CD4-positive, alpha-beta T cell treated with Interleukin-21 for 1 hour (primary cell): ENCODE data around the gene RRM2.

Source experiments
- DNase-seq: peaks from one replicate; pipeline ENCODE4 v3.0.0-alpha.2; 2020

RRM2 gene

GRCh38 chr2:10122500-10123280, at the start of gene RRM2:
TSS of gene RRM2 (plus strand) at chr2:10122739. CDS start at chr2:10122799, 60 bp downstream.
- DNase-seq: peak; percentile 92

- DNase-seq: no peak
These were observed 48.8 kb upstream of the RRM2 start for GRCh38 chr2:10073706-10074105.

- no peak for DNase-seq
These were observed 47.4 kb upstream of the RRM2 start for GRCh38 chr2:10075101-10075500.

GRCh38 chr2:10075571-10076209, 46.8 kb upstream of the RRM2 start:
- DNase-seq: no peak

GRCh38 chr2:10076511-10076910, 46.0 kb upstream of the RRM2 start:
- DNase-seq: no peak

GRCh38 chr2:10076988-10077527, 45.5 kb upstream of the RRM2 start:
- DNase-seq: no peak

GRCh38 chr2:10078001-10078400, 44.5 kb upstream of the RRM2 start:
- no peak for DNase-seq

- DNase-seq: no peak
These were observed 43.8 kb upstream of the RRM2 start for GRCh38 chr2:10078704-10079265.

- DNase-seq: no peak
These were observed 43.2 kb upstream of the RRM2 start for GRCh38 chr2:10079266-10079869.

GRCh38 chr2:10079870-10080535, 42.5 kb upstream of the RRM2 start, which contains the start of gene CYS1:
TSS of gene CYS1 (minus strand) at chr2:10080411. CDS start at chr2:10080223, 188 bp downstream.
- DNase-seq: no peak

- peak; percentile 47 for DNase-seq
These were observed 41.8 kb upstream of the RRM2 start for GRCh38 chr2:10080536-10081304.

GRCh38 chr2:10083046-10083445, 39.5 kb upstream of the RRM2 start:
- DNase-seq: no peak

GRCh38 chr2:10083692-10084211, 38.8 kb upstream of the RRM2 start:
- DNase-seq: no peak

GRCh38 chr2:10084223-10084865, 38.2 kb upstream of the RRM2 start:
- DNase-seq: no peak

- no peak for DNase-seq
These were observed 37.4 kb upstream of the RRM2 start for GRCh38 chr2:10085043-10085667.

- DNase-seq: no peak
These were observed 36.9 kb upstream of the RRM2 start for GRCh38 chr2:10085668-10086059.

- no peak for DNase-seq
These were observed 35.6 kb upstream of the RRM2 start for GRCh38 chr2:10086950-10087349.

GRCh38 chr2:10087360-10087759, 35.2 kb upstream of the RRM2 start:
- DNase-seq: no peak

- DNase-seq: no peak
These were observed 32.9 kb upstream of the RRM2 start for GRCh38 chr2:10089565-10090190.
